ENCODE results near the gene CHD9NB.
A peak's percentile ranks its signal among the peaks of the same experiment; 100 is the strongest.
"Not testable (repeated sequence)": the region's sequence is repeated elsewhere in the genome, so short reads cannot be mapped to it uniquely, and the experiment has no call there.

Gene CHD9NB

GRCh38 chr16:53056392-53056881 lies 3.7 kb upstream of the CHD9NB start:
- no peak for DNase-seq (ENCODE audit: low spot score)

- peak; percentile 38 for DNase-seq (ENCODE audit: low spot score)
These were observed 3.1 kb upstream of the CHD9NB start for GRCh38 chr16:53055541-53056391.

- peak; percentile 84 for DNase-seq (ENCODE audit: low spot score)
These were observed 2.2 kb upstream of the CHD9NB start, which contains the start of gene CHD9 for GRCh38 chr16:53054670-53055485. CHD9 (plus strand) TSS chr16:53054991; CDS start chr16:53156090, 101,099 bp downstream.

GRCh38 chr16:53053967-53054669 lies 1.4 kb upstream of the CHD9NB start:
- no peak for DNase-seq (ENCODE audit: low spot score)

- DNase-seq (ENCODE audit: low spot score) = not testable (repeated sequence)
These were observed 1.4 kb downstream of the CHD9NB start for GRCh38 chr16:53051255-53051654.

- DNase-seq (ENCODE audit: low spot score) = peak; percentile 50
These were observed 4.4 kb downstream of the CHD9NB start for GRCh38 chr16:53048139-53048915.

- DNase-seq (ENCODE audit: low spot score) = not testable (repeated sequence)
These were observed 5.2 kb downstream of the CHD9NB start for GRCh38 chr16:53047515-53047914.

- no peak for DNase-seq (ENCODE audit: low spot score)
These were observed 7.1 kb downstream of the CHD9NB start for GRCh38 chr16:53045341-53046220.

- DNase-seq (ENCODE audit: low spot score) = no peak
These were observed 8.6 kb downstream of the CHD9NB start for GRCh38 chr16:53043986-53044601.

GRCh38 chr16:53043428-53043831 lies 9.3 kb downstream of the CHD9NB start:
- DNase-seq (ENCODE audit: low spot score) = no peak

GRCh38 chr16:53042235-53042701 lies 10.4 kb downstream of the CHD9NB start:
- DNase-seq (ENCODE audit: low spot score) = no peak

GRCh38 chr16:53041320-53042051 lies 11.2 kb downstream of the CHD9NB start:
- DNase-seq (ENCODE audit: low spot score) = no peak

GRCh38 chr16:53040788-53041187 lies 11.9 kb downstream of the CHD9NB start:
- no peak for DNase-seq (ENCODE audit: low spot score)

- not testable (repeated sequence) for DNase-seq (ENCODE audit: low spot score)
These were observed 16.0 kb downstream of the CHD9NB start for GRCh38 chr16:53036711-53037110.

GRCh38 chr16:53036066-53036465 lies 16.6 kb downstream of the CHD9NB start:
- DNase-seq (ENCODE audit: low spot score) = no peak

GRCh38 chr16:53035176-53035942 lies 17.3 kb downstream of the CHD9NB start:
- no peak for DNase-seq (ENCODE audit: low spot score)

GRCh38 chr16:53034306-53034705 lies 18.4 kb downstream of the CHD9NB start:
- no peak for DNase-seq (ENCODE audit: low spot score)

GRCh38 chr16:53031323-53031942 lies 21.3 kb downstream of the CHD9NB start:
- DNase-seq (ENCODE audit: low spot score) = no peak

All from SW480 (cell line).